SK-N-SH treated with all-trans-retinoic acid at 6 μM for 48 hours (cell line): Measurements from ENCODE around the gene SVOPL.

ENCODE experiments used
- ARNTL ChIP-seq: fragments of 450-650 bp; formaldehyde crosslinking; IDR thresholded peaks from 2 replicates; pipeline ENCODE4 v1.5.0; 2020; ENCODE audit warnings: low read depth, mild to moderate bottlenecking, moderate library complexity, borderline replicate concordance
- BACH2 ChIP-seq: fragments of 250-450 bp; sonication (Bioruptor Pico); IDR thresholded peaks from 2 replicates; pipeline ENCODE4 v1.9.0; 2021; ENCODE audit warnings: mild to moderate bottlenecking, borderline replicate concordance
- CREB5 ChIP-seq: fragments of 250-450 bp; sonication (Bioruptor Pico); IDR thresholded peaks from 2 replicates; pipeline ENCODE4 v1.5.1; 2020; ENCODE audit warnings: low read depth, mild to moderate bottlenecking, moderate library complexity
- CSRNP3 ChIP-seq: fragments of 250-450 bp; sonication (Bioruptor Pico); IDR thresholded peaks from 2 replicates; pipeline ENCODE4 v1.5.1; 2021; ENCODE audit warnings: mild to moderate bottlenecking, moderate library complexity
- ESRRG ChIP-seq: fragments of 250-450 bp; sonication (Bioruptor Pico); IDR thresholded peaks from 2 replicates; pipeline ENCODE4 v1.6.1; 2021; ENCODE audit warnings: mild to moderate bottlenecking
- OSR1 ChIP-seq: fragments of 250-450 bp; sonication (Bioruptor Pico); IDR thresholded peaks from 2 replicates; pipeline ENCODE4 v1.8.0; 2022; ENCODE audit warnings: moderate library complexity, mild to moderate bottlenecking, inconsistent platforms
- PATZ1 ChIP-seq: fragments of 250-450 bp; sonication (Bioruptor Pico); IDR thresholded peaks from 2 replicates; pipeline ENCODE4 v1.8.0; 2020; ENCODE audit warnings: mild to moderate bottlenecking, moderate library complexity, borderline replicate concordance
- TCF4 ChIP-seq: fragments of 250-450 bp; sonication (Bioruptor Pico); IDR thresholded peaks from 2 replicates; pipeline ENCODE4 v1.8.0; 2021; ENCODE audit warnings: mild to moderate bottlenecking, moderate library complexity, borderline replicate concordance
- TSHZ2 ChIP-seq: fragments of 250-450 bp; sonication (Bioruptor Pico); IDR thresholded peaks from 2 replicates; pipeline ENCODE4 v1.5.0; 2020; ENCODE audit warnings: mild to moderate bottlenecking, moderate library complexity
- ZC3H10 ChIP-seq: fragments of 250-450 bp; sonication (Bioruptor Pico); IDR thresholded peaks from 2 replicates; pipeline ENCODE4 v1.5.1; 2021; ENCODE audit warnings: mild to moderate bottlenecking, moderate library complexity
- ZFP3 ChIP-seq: fragments of 250-450 bp; sonication (Bioruptor Pico); IDR thresholded peaks from 2 replicates; pipeline ENCODE4 v1.5.0; 2020; ENCODE audit warnings: mild to moderate bottlenecking, moderate library complexity
- ZFP30 ChIP-seq: fragments of 450-650 bp; formaldehyde crosslinking; IDR thresholded peaks from 2 replicates; pipeline ENCODE4 v1.5.0; 2022; ENCODE audit warnings: mild to moderate bottlenecking, moderate library complexity
- ZNF565 ChIP-seq: fragments of 450-650 bp; formaldehyde crosslinking; conservative IDR thresholded peaks from 2 replicates; pipeline ENCODE4 v1.5.0; 2020; ENCODE audit warnings: low read depth, mild to moderate bottlenecking, moderate library complexity
- ZNF8 ChIP-seq: fragments of 450-650 bp; formaldehyde crosslinking; IDR thresholded peaks from 2 replicates; pipeline ENCODE4 v1.5.0; 2020; ENCODE audit warnings: mild to moderate bottlenecking, moderate library complexity

- TF ChIP-seq ZFP3 (CRISPR knock-in tag), result no peak
- no peak for TF ChIP-seq ZNF8 (CRISPR knock-in tag)
- TF ChIP-seq BACH2 (CRISPR knock-in tag), result no peak
- no peak for TF ChIP-seq ZC3H10 (CRISPR knock-in tag)
- no peak for TF ChIP-seq CSRNP3 (CRISPR knock-in tag)
- no peak for TF ChIP-seq ESRRG
- TF ChIP-seq PATZ1 (CRISPR knock-in tag), result no peak
- TF ChIP-seq TCF4 (CRISPR knock-in tag), result no peak
- no peak for TF ChIP-seq OSR1 (CRISPR knock-in tag)
- no peak for TF ChIP-seq ZFP30
- TF ChIP-seq ZNF565 (CRISPR knock-in tag), result no peak
- no peak for TF ChIP-seq CREB5 (CRISPR knock-in tag)
- no peak for TF ChIP-seq ARNTL (CRISPR knock-in tag)
- TF ChIP-seq TSHZ2 (CRISPR knock-in tag), result no peak
Observed at GRCh38 chr7:138690495-138690894, 10.7 kb downstream of the SVOPL start.
